PC-9 (cell line): ENCODE results near the gene DUSP7. TPM values are rescaled to one million over a fixed set of nuclear protein-coding genes. Genes with fewer than 3 reads are reported as not detected.

Source experiments
- BruUV-seq: library from RNA; stranded (reverse); fragments of 400-500 nt; replicated peaks from 2 replicates; lab custom pipeline; 2021; lab: Mats Ljungman, UMichigan
- CTCF ChIA-PET: fragments of 300-600 bp; sonication (Branson Sonifier 250); formaldehyde crosslinking; loops from one replicate; lab custom pipeline; 2022; ENCODE audit warnings: antibody characterized with exemption; lab: Charles Lee
- POLR2A ChIA-PET: fragments of 300-600 bp; sonication (Branson Sonifier 250); formaldehyde crosslinking; loops from one replicate; lab custom pipeline; 2022; ENCODE audit warnings: antibody characterized with exemption; ENCODE audit not compliant: unreplicated experiment; lab: Charles Lee
- DNase-seq, 2 experiments: peaks; one replicate each; pipeline versions ENCODE4 v3.0.0 to v3.0.0-alpha.2; 2015 to 2022; ENCODE audit warnings: mixed read lengths in 1 of 2
- H2AFZ ChIP-seq: fragments of 200-600 bp; sonication (generic); 2 replicates; pipeline ENCODE4 v1.8.1; 2017; ENCODE audit warnings: antibody characterized with exemption
- H3F3A ChIP-seq: fragments of 200-600 bp; sonication (generic); 2 replicates; pipeline ENCODE4 v1.8.1; 2017; ENCODE audit warnings: antibody characterized with exemption, mild to moderate bottlenecking, low read depth; ENCODE audit not compliant: insufficient read depth
- H3K27ac ChIP-seq: fragments of 200-600 bp; sonication (generic); 2 replicates; pipeline ENCODE4 v1.6.1; 2016; ENCODE audit warnings: mixed run types
- H3K27me3 ChIP-seq: fragments of 200-600 bp; sonication (generic); 2 replicates; pipeline ENCODE4 v1.6.1; 2016; ENCODE audit warnings: low read depth, mixed run types; ENCODE audit not compliant: insufficient read depth
- H3K36me3 ChIP-seq: fragments of 200-600 bp; sonication (generic); 2 replicates; pipeline ENCODE4 v1.6.1; 2016; ENCODE audit warnings: low read depth, mixed run types
- H3K4me1 ChIP-seq: fragments of 200-600 bp; sonication (generic); replicated peaks from 2 replicates; pipeline ENCODE4 v1.6.1; 2016; ENCODE audit warnings: mixed run types; ENCODE audit not compliant: insufficient read depth
- H3K4me2 ChIP-seq: fragments of 200-600 bp; sonication (generic); 2 replicates; pipeline ENCODE4 v1.6.1; 2017; ENCODE audit warnings: mixed run types
- H3K4me3 ChIP-seq: fragments of 200-600 bp; sonication (generic); 2 replicates; pipeline ENCODE4 v1.6.1; 2016; ENCODE audit warnings: mixed run types
- H3K79me2 ChIP-seq: fragments of 200-600 bp; sonication (generic); 2 replicates; pipeline ENCODE4 v1.6.1; 2017; ENCODE audit warnings: low read depth, mixed run types
- H3K9me2 ChIP-seq: fragments of 200-600 bp; sonication (generic); 2 replicates; pipeline ENCODE4 v1.8.1; 2017; ENCODE audit warnings: mild to moderate bottlenecking; ENCODE audit not compliant: insufficient read depth
- H3K9me3 ChIP-seq: fragments of 200-600 bp; sonication (generic); 2 replicates; pipeline ENCODE4 v1.8.1; 2016; ENCODE audit warnings: low read depth; ENCODE audit not compliant: insufficient read depth
- H4K20me1 ChIP-seq: fragments of 200-600 bp; sonication (generic); 2 replicates; pipeline ENCODE4 v1.8.1; 2017; ENCODE audit not compliant: insufficient read depth
- EZH2 ChIP-seq: fragments of 200-600 bp; sonication (generic); IDR thresholded peaks from 2 replicates; pipeline ENCODE4 v1.8.0; 2017; ENCODE audit warnings: antibody characterized with exemption, low read depth
- intact Hi-C: fragments of 100-400 bp; cut with micrococcal nuclease; formaldehyde crosslinking; loops from one replicate; pipeline ENCODE4 v1.10.0; 2022; ENCODE audit not compliant: unreplicated experiment
- total RNA-seq: library from RNA; stranded (reverse); gene quantifications from 2 replicates; pipeline ENCODE4 v1.2.3, GENCODE V29; 2021
- TF ChIP-seq, protein P1 (sequence below): fragments of 200-600 bp; sonication (generic); conservative IDR thresholded peaks from 2 replicates; pipeline ENCODE4 v1.6.1; 2017; ENCODE audit warnings: mixed run types, antibody characterized with exemption, mild to moderate bottlenecking, moderate library complexity

DUSP7 gene
- total RNA-seq, 1 experiment from 2014 or later, result 9.5 TPM

GRCh38 chr3:52053307-52054304 lies 2.8 kb downstream of the DUSP7 start:
- no peaks in the 10 kb centered on the region for H3K27me3 ChIP-seq
- peak; percentile 30 to 45 for DNase-seq
- H3K27ac ChIP-seq, result no peak overlapping the region
- no peak overlapping the region for H3K4me3 ChIP-seq
- H3F3A ChIP-seq, result peaks cover under 1% of the 10 kb centered on the region; the same call in 1 of the 2 replicates
- peaks cover 6% of the 10 kb centered on the region; the same call in 1 of the 2 replicates for H3K4me1 ChIP-seq
- CTCF ChIA-PET, result interaction anchor here (0.5 to 2.3 kb wide), 7 partner anchors 38 to 308 kb away, joined by 3 to 8 read pairs (median 4); partner anchors contain the start of genes RPL29 and RRP9
- H3K4me2 ChIP-seq, result no peak overlapping the region
- H4K20me1 ChIP-seq, result no peaks in the 10 kb centered on the region
- no peaks in the 10 kb centered on the region for H3K9me2 ChIP-seq
- TF ChIP-seq EZH2, result no peak
- TF ChIP-seq, protein P1, sequence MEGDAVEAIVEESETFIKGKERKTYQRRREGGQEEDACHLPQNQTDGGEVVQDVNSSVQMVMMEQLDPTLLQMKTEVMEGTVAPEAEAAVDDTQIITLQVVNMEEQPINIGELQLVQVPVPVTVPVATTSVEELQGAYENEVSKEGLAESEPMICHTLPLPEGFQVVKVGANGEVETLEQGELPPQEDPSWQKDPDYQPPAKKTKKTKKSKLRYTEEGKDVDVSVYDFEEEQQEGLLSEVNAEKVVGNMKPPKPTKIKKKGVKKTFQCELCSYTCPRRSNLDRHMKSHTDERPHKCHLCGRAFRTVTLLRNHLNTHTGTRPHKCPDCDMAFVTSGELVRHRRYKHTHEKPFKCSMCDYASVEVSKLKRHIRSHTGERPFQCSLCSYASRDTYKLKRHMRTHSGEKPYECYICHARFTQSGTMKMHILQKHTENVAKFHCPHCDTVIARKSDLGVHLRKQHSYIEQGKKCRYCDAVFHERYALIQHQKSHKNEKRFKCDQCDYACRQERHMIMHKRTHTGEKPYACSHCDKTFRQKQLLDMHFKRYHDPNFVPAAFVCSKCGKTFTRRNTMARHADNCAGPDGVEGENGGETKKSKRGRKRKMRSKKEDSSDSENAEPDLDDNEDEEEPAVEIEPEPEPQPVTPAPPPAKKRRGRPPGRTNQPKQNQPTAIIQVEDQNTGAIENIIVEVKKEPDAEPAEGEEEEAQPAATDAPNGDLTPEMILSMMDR, result 0 out of 2 replicates have a peak, but pooled peaks have one; percentile 20
- H3K9me3 ChIP-seq, result no peaks in the 10 kb centered on the region
- peaks cover 13% of the 10 kb centered on the region for H3K79me2 ChIP-seq
- intact Hi-C loops, result loop anchor here (1.0 to 2.0 kb wide), 3 partner anchors 49 to 91 kb away; no protein-coding TSS in a partner anchor
- H3K36me3 ChIP-seq, result no peaks in the 10 kb centered on the region
- no peak overlapping the region for H2AFZ ChIP-seq
- POLR2A ChIA-PET, result interaction anchor here (0.5 to 0.6 kb wide), 3 partner anchors 17 to 95 kb away, joined by 4 to 6 read pairs (median 4); partner anchors contain the start of gene RPL29
- BruUV-seq, result no TSS peak

DNA sequence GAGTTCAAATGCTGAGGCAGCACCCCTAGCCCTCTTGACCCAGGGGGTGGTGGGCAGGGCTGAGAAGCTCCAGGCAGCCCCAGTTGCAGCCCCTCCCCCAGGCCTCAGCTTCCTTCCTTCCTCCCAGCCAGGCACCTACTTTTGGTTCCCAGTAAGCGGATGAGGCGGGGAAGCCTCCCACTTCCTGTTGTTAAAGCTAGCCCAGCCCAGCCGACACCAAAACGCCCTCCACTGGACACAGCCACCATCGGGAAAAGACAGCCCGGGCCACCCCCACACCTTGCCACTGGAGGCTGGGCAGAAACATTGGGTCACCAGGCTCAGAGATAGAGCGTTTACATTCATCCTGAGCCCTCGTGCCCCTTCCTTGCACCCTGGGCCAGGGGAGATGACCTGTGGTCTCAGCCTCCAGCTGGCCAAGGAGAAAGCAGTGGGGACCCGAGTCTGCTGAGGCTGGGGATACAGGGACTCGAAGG lies 3.5 kb downstream of the DUSP7 start:
- Histone ChIP-seq H3K4me2 (no peak overlapping the region), H4K20me1 (no peaks in the 10 kb centered on the region), H3K9me2 (no peaks in the 10 kb centered on the region), H3K27me3 (no peaks in the 10 kb centered on the region), H3K27ac (no peak overlapping the region), H3K79me2 (peaks cover 13% of the 10 kb centered on the region), H3K4me3 (no peak overlapping the region), H3K9me3 (no peaks in the 10 kb centered on the region), H3F3A (peaks cover 6% of the 10 kb centered on the region; the same call in 1 of the 2 replicates), H3K36me3 (no peaks in the 10 kb centered on the region), H2AFZ (no peak overlapping the region), H3K4me1 (peaks cover 4% of the 10 kb centered on the region; the same call in 1 of the 2 replicates)
- CTCF ChIA-PET, result interaction anchor here (1.0 to 2.3 kb wide), 5 partner anchors 39 to 111 kb away, joined by 3 to 8 read pairs (median 3); partner anchors contain the start of gene RRP9
- BruUV-seq, result no TSS peak
- POLR2A ChIA-PET, result interaction anchor here (0.6 kb wide), 3 partner anchors 17 to 61 kb away, joined by 3 to 6 read pairs (median 4); partner anchors contain the start of gene RPL29
- DNase-seq, result peak; percentile 4 to 71
- intact Hi-C loops, result loop anchor here (1.0 to 2.0 kb wide), 3 partner anchors 48 to 91 kb away; no protein-coding TSS in a partner anchor
- TF ChIP-seq, protein P1, result no peak
- TF ChIP-seq EZH2, result no peak

DNA sequence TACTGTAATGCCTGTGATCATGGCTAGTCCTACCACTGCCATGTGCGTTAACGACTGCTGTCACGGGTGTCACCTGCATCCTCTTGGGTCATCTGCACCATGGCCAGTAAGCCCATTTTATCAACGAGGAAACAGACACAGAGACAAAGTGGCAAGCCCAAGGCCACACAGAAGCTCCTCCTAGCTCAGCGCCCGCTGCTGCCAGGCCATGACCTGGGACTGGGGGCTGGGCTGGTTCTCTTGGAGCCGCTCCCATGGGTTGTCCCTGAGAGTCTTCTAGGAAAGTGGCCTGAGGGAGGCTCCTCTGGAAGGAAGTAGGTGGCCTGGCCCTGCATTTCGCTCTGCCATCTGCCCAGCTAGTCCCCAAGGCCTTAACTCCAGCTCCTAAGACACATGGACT lies 4.9 kb downstream of the DUSP7 start:
- Histone ChIP-seq H3K4me2 (no peak overlapping the region), H3K9me2 (no peaks in the 10 kb centered on the region), H3K27me3 (no peaks in the 10 kb centered on the region), H3K79me2 (peaks cover 13% of the 10 kb centered on the region), H3K9me3 (no peaks in the 10 kb centered on the region), H2AFZ (no peak overlapping the region), H3K4me3 (no peak overlapping the region), H3K4me1 (peaks cover 12% of the 10 kb centered on the region), H3K36me3 (no peaks in the 10 kb centered on the region), H4K20me1 (no peaks in the 10 kb centered on the region), H3K27ac (no peak overlapping the region), H3F3A (peaks cover 6% of the 10 kb centered on the region; the same call in 1 of the 2 replicates)
- CTCF ChIA-PET, result interaction anchor here (0.5 kb wide), 1 partner anchor 103 kb away, joined by 7 read pairs; the partner anchor contains the start of gene POC1A
- no TSS peak for BruUV-seq
- DNase-seq, result no peak
- intact Hi-C loops, result no loop called here
- TF ChIP-seq EZH2, result no peak
- TF ChIP-seq, protein P1, result no peak
- POLR2A ChIA-PET, result no interaction called here
